Calu3 (cell line): ENCODE results near the gene CNPY4. TPM values are rescaled to one million over a fixed set of nuclear protein-coding genes. Genes with fewer than 3 reads are reported as not detected.

Experiments used
- BruUV-seq: library from RNA; stranded (reverse); fragments of 400-500 nt; replicated peaks from 2 replicates; lab custom pipeline; 2021; lab: Mats Ljungman, UMichigan
- CTCF ChIA-PET: fragments of 300-600 bp; sonication (Branson Sonifier 250); formaldehyde crosslinking; loops from one replicate; lab custom pipeline; 2022; ENCODE audit warnings: antibody characterized with exemption; lab: Charles Lee
- DNase-seq: peaks from one replicate; pipeline ENCODE4 v3.0.0; 2022
- H3K27ac Mint-ChIP-seq: one replicate; pipeline ENCODE4 v1.8.0; 2022; ENCODE audit warnings: mixed read lengths; ENCODE audit not compliant: unreplicated experiment
- H3K27me3 Mint-ChIP-seq: one replicate; pipeline ENCODE4 v1.8.0; 2022; ENCODE audit warnings: mixed read lengths; ENCODE audit not compliant: unreplicated experiment
- H3K36me3 Mint-ChIP-seq: one replicate; pipeline ENCODE4 v1.8.0; 2022; ENCODE audit warnings: mild to moderate bottlenecking, moderate library complexity, mixed read lengths; ENCODE audit not compliant: insufficient read depth, unreplicated experiment
- H3K4me1 Mint-ChIP-seq: one replicate; pipeline ENCODE4 v1.8.0; 2022; ENCODE audit warnings: mild to moderate bottlenecking, low read depth, mixed read lengths; ENCODE audit not compliant: unreplicated experiment
- H3K4me3 Mint-ChIP-seq: one replicate; pipeline ENCODE4 v1.8.0; 2022; ENCODE audit warnings: mild to moderate bottlenecking, low read depth, moderate library complexity, mixed read lengths; ENCODE audit not compliant: unreplicated experiment
- H3K9me3 Mint-ChIP-seq: one replicate; pipeline ENCODE4 v1.8.0; 2022; ENCODE audit warnings: low read depth, mixed read lengths; ENCODE audit not compliant: unreplicated experiment
- CTCF ChIP-seq: fragments of 200-600 bp; IDR thresholded peaks from one replicate; pipeline ENCODE4 v1.8.0; 2022; ENCODE audit warnings: antibody characterized with exemption; ENCODE audit not compliant: unreplicated experiment
- intact Hi-C: fragments of 100-400 bp; cut with micrococcal nuclease; formaldehyde crosslinking; loops from one replicate; pipeline ENCODE4 v1.10.0; 2022; ENCODE audit not compliant: unreplicated experiment
- total RNA-seq: library from RNA; stranded (reverse); gene quantifications from 2 replicates; pipeline ENCODE4 v1.2.3, GENCODE V29; 2022

Gene CNPY4
- total RNA-seq, 1 experiment from 2014 or later = 5.9 TPM

GRCh38 chr7:100102950-100103840 lies 16.2 kb upstream of the CNPY4 start:
- Mint-ChIP-seq H3K4me1 (peaks cover 11% of the 10 kb centered on the region), H3K27ac (peak overlapping the region; percentile 78), H3K36me3 (peaks cover 74% of the 10 kb centered on the region), H3K9me3 (no peaks in the 10 kb centered on the region), H3K27me3 (no peaks in the 10 kb centered on the region), H3K4me3 (peak overlapping the region; percentile 90)
- CTCF ChIA-PET = no interaction called here
- TSS peak; percentile 34 for BruUV-seq
- intact Hi-C loops = no loop called here
- TF ChIP-seq CTCF = no peak
- DNase-seq = no peak

- Mint-ChIP-seq H3K9me3 (no peaks in the 10 kb centered on the region), H3K36me3 (peaks cover 52% of the 10 kb centered on the region), H3K4me1 (no peaks in the 10 kb centered on the region), H3K27ac (no peak overlapping the region), H3K27me3 (no peaks in the 10 kb centered on the region), H3K4me3 (no peak overlapping the region)
- intact Hi-C loops = no loop called here
- no TSS peak for BruUV-seq
- CTCF ChIA-PET = no interaction called here
- no peak for TF ChIP-seq CTCF
- DNase-seq = no peak
These were observed 13.9 kb upstream of the CNPY4 start for GRCh38 chr7:100105534-100105933.

GRCh38 chr7:100106633-100107032 lies 12.8 kb upstream of the CNPY4 start:
- H3K4me1 Mint-ChIP-seq = no peaks in the 10 kb centered on the region
- BruUV-seq = no TSS peak
- DNase-seq = no peak
- no peaks in the 10 kb centered on the region for H3K9me3 Mint-ChIP-seq
- no peak overlapping the region for H3K4me3 Mint-ChIP-seq
- CTCF ChIA-PET = interaction anchor here (0.5 kb wide), 1 partner anchor 1722 kb away, joined by 7 read pairs; no protein-coding TSS in a partner anchor
- H3K36me3 Mint-ChIP-seq = peaks cover 47% of the 10 kb centered on the region
- no peaks in the 10 kb centered on the region for H3K27me3 Mint-ChIP-seq
- no peak overlapping the region for H3K27ac Mint-ChIP-seq
- intact Hi-C loops = no loop called here
- TF ChIP-seq CTCF = no peak

GRCh38 chr7:100107125-100107737 lies 12.2 kb upstream of the CNPY4 start:
- H3K27ac Mint-ChIP-seq = no peak overlapping the region
- no peak for DNase-seq
- TF ChIP-seq CTCF = no peak
- TSS peak; percentile 66 for BruUV-seq
- intact Hi-C loops = no loop called here
- no peak overlapping the region for H3K4me3 Mint-ChIP-seq
- no peaks in the 10 kb centered on the region for H3K4me1 Mint-ChIP-seq
- CTCF ChIA-PET = no interaction called here
- peaks cover 42% of the 10 kb centered on the region for H3K36me3 Mint-ChIP-seq
- no peaks in the 10 kb centered on the region for H3K9me3 Mint-ChIP-seq
- H3K27me3 Mint-ChIP-seq = no peaks in the 10 kb centered on the region
